Endodermal cell (in vitro differentiated cells): ENCODE results near the gene BTBD8. TPM values are rescaled to one million over a fixed set of nuclear protein-coding genes. Genes with fewer than 3 reads are reported as not detected.

Experiments
- DNase-seq: peaks from one replicate; pipeline ENCODE4 v3.0.0-alpha.2; 2017
- H3K27ac ChIP-seq: 2 replicates; pipeline ENCODE4 v1.5.1; 2013; ENCODE audit warnings: mild to moderate bottlenecking, low read depth, low read length, moderate library complexity
- H3K27me3 ChIP-seq: 2 replicates; pipeline ENCODE4 v1.6.1; 2013; ENCODE audit warnings: mild to moderate bottlenecking, low read length, moderate library complexity; ENCODE audit not compliant: insufficient read depth, control insufficient read depth, poor library complexity, severe bottlenecking
- H3K36me3 ChIP-seq: 2 replicates; pipeline ENCODE4 v1.7.0; 2013; ENCODE audit warnings: mild to moderate bottlenecking, low read length, moderate library complexity; ENCODE audit not compliant: control insufficient read depth, insufficient read depth
- H3K4me1 ChIP-seq: one replicate; pipeline ENCODE4 v1.7.0; 2013; ENCODE audit warnings: low read length; ENCODE audit not compliant: control insufficient read depth, insufficient read depth
- H3K4me3 ChIP-seq: 2 replicates; pipeline ENCODE4 v1.5.1; 2013; ENCODE audit warnings: mild to moderate bottlenecking, low read length, moderate library complexity
- H3K9ac ChIP-seq: 2 replicates; pipeline ENCODE4 v1.6.1; 2013; ENCODE audit warnings: mild to moderate bottlenecking, low read length, moderate library complexity; ENCODE audit not compliant: poor library complexity, severe bottlenecking; ENCODE audit errors: extremely low read depth
- H3K9me3 ChIP-seq: 2 replicates; pipeline ENCODE4 v1.6.1; 2013; ENCODE audit warnings: mild to moderate bottlenecking, low read length, moderate library complexity; ENCODE audit not compliant: control insufficient read depth
- H3K27ac Mint-ChIP-seq: 2 replicates; pipeline ENCODE4 v1.8.0; 2020; ENCODE audit warnings: mixed read lengths
- H3K27me3 Mint-ChIP-seq: 2 replicates; pipeline ENCODE4 v1.8.0; 2021; ENCODE audit warnings: mild to moderate bottlenecking, mixed read lengths; ENCODE audit not compliant: insufficient read depth
- H3K36me3 Mint-ChIP-seq: 2 replicates; pipeline ENCODE4 v1.8.0; 2020; ENCODE audit warnings: low read depth, mixed read lengths
- H3K4me1 Mint-ChIP-seq: 2 replicates; pipeline ENCODE4 v1.8.0; 2020; ENCODE audit warnings: mixed read lengths
- H3K4me3 Mint-ChIP-seq: 2 replicates; pipeline ENCODE4 v1.8.0; 2020; ENCODE audit warnings: mild to moderate bottlenecking, moderate library complexity, mixed read lengths
- H3K9me3 Mint-ChIP-seq: 2 replicates; pipeline ENCODE4 v1.8.0; 2020; ENCODE audit warnings: mild to moderate bottlenecking, mixed read lengths
- CTCF ChIP-seq: fragments of 200-600 bp; sonication (generic); conservative IDR thresholded peaks from 2 replicates; pipeline ENCODE4 v1.5.0; 2021; ENCODE audit warnings: antibody characterized with exemption, mild to moderate bottlenecking
- WGBS, 2 experiments: methylation state at CpG; one replicate each; pipeline versions ENCODE4 v1.1.5 to v1.1.7; 2013; ENCODE audit warnings: missing lambda C conversion rate in 2 of 2, mixed read lengths in 1 of 2; ENCODE audit not compliant: insufficient coverage in 1 of 2, insufficient read length in 1 of 2; 5-methylcytosine and 5-hydroxymethylcytosine counted together
- total RNA-seq, 2 donors: library from RNA; stranded (reverse); fragmentation: NEBNext Ultra II Directional in 1 of 2; extraction: Animal tissue kit (Norgen Biotek cat#: 25700) in 1 of 2; gene quantifications; 2 replicates in 1 of 2; 3 replicates in 1 of 2; pipeline ENCODE4 v1.2.1, GENCODE V29; 2021

The BTBD8 gene
- total RNA-seq, 2 donors from 2014 or later: 6.8 to 8.1 TPM

GRCh38 chr1:92167151-92167550 lies 87.0 kb downstream of the BTBD8 start:
- H3K4me1 ChIP-seq: no peaks in the 10 kb centered on the region
- H3K27me3 Mint-ChIP-seq: no peaks in the 10 kb centered on the region
- DNase-seq: no peak
- TF ChIP-seq CTCF: no peak
- H3K36me3 Mint-ChIP-seq: peaks cover 7% of the 10 kb centered on the region
- H3K4me1 Mint-ChIP-seq: no peaks in the 10 kb centered on the region
- H3K27ac ChIP-seq: no peak overlapping the region
- H3K27me3 ChIP-seq: no peaks in the 10 kb centered on the region
- H3K9ac ChIP-seq: no peak overlapping the region
- H3K36me3 ChIP-seq: no peaks in the 10 kb centered on the region
- no peaks in the 10 kb centered on the region for H3K9me3 Mint-ChIP-seq
- no peak overlapping the region for H3K4me3 Mint-ChIP-seq
- 100% methylated on average over 1 of the region's 1 CpG for WGBS, 2 experiments
- H3K4me3 ChIP-seq: no peak overlapping the region
- no peak overlapping the region for H3K27ac Mint-ChIP-seq
- H3K9me3 ChIP-seq: no peaks in the 10 kb centered on the region

- no peaks in the 10 kb centered on the region for H3K4me1 Mint-ChIP-seq
- no peak overlapping the region for H3K4me3 ChIP-seq
- no peaks in the 10 kb centered on the region for H3K4me1 ChIP-seq
- no peaks in the 10 kb centered on the region for H3K9me3 Mint-ChIP-seq
- no peaks in the 10 kb centered on the region for H3K27me3 ChIP-seq
- H3K4me3 Mint-ChIP-seq: no peak overlapping the region
- no peaks in the 10 kb centered on the region for H3K36me3 ChIP-seq
- no peak overlapping the region for H3K9ac ChIP-seq
- H3K27ac ChIP-seq: no peak overlapping the region
- DNase-seq: no peak
- H3K27ac Mint-ChIP-seq: no peak overlapping the region
- no peaks in the 10 kb centered on the region for H3K27me3 Mint-ChIP-seq
- WGBS, 2 experiments: 84 to 89% methylated on average over 5 of the region's 5 CpGs
- H3K9me3 ChIP-seq: no peaks in the 10 kb centered on the region
- TF ChIP-seq CTCF: no peak
- H3K36me3 Mint-ChIP-seq: peaks cover 3% of the 10 kb centered on the region
Measured at GRCh38 chr1:92168657-92169056, 88.5 kb downstream of the BTBD8 start.

- no peak for TF ChIP-seq CTCF
- no peak for DNase-seq
- no peaks in the 10 kb centered on the region for H3K4me1 Mint-ChIP-seq
- 100% methylated on average over 2 of the region's 2 CpGs; no CpG with 5 or more reads in 1 of the 2 experiments for WGBS, 2 experiments
- Histone ChIP-seq H3K9me3 (no peaks in the 10 kb centered on the region), H3K27ac (no peak overlapping the region), H3K36me3 (no peaks in the 10 kb centered on the region), H3K4me1 (no peaks in the 10 kb centered on the region), H3K9ac (no peak overlapping the region), H3K4me3 (no peak overlapping the region), H3K27me3 (no peaks in the 10 kb centered on the region)
- H3K27ac Mint-ChIP-seq: no peak overlapping the region
- no peaks in the 10 kb centered on the region for H3K9me3 Mint-ChIP-seq
- peaks cover 3% of the 10 kb centered on the region for H3K36me3 Mint-ChIP-seq
- no peak overlapping the region for H3K4me3 Mint-ChIP-seq
- no peaks in the 10 kb centered on the region for H3K27me3 Mint-ChIP-seq
Measured at GRCh38 chr1:92169214-92170005, 89.3 kb downstream of the BTBD8 start.
